GM06990 (cell line): ENCODE data around the gene GABARAP.

ENCODE experiments used
- DNase-seq: peaks from one replicate; pipeline ENCODE4 v3.0.0-alpha.2; 2011; ENCODE audit not compliant: insufficient read length; ENCODE audit errors: extremely low read depth
- H3K27me3 ChIP-seq: replicated peaks from 2 replicates; pipeline ENCODE4 v1.6.0; 2011; ENCODE audit warnings: low read length; ENCODE audit not compliant: control insufficient read depth, insufficient read depth
- H3K36me3 ChIP-seq: 2 replicates; pipeline ENCODE4 v1.5.1; 2011; ENCODE audit warnings: low read length; ENCODE audit not compliant: control insufficient read depth, insufficient read depth
- H3K4me3 ChIP-seq: replicated peaks from 2 replicates; pipeline ENCODE4 v1.5.1; 2011; ENCODE audit warnings: low read depth, mild to moderate bottlenecking, control low read depth, low read length
- TF ChIP-seq, protein P1 (sequence below): IDR thresholded peaks from 2 replicates; pipeline ENCODE4 v1.5.1; 2011; ENCODE audit warnings: low read length, control low read depth, mild to moderate bottlenecking, inconsistent platforms; ENCODE audit not compliant: insufficient read depth, poor library complexity, severe bottlenecking

Gene GABARAP

DNA sequence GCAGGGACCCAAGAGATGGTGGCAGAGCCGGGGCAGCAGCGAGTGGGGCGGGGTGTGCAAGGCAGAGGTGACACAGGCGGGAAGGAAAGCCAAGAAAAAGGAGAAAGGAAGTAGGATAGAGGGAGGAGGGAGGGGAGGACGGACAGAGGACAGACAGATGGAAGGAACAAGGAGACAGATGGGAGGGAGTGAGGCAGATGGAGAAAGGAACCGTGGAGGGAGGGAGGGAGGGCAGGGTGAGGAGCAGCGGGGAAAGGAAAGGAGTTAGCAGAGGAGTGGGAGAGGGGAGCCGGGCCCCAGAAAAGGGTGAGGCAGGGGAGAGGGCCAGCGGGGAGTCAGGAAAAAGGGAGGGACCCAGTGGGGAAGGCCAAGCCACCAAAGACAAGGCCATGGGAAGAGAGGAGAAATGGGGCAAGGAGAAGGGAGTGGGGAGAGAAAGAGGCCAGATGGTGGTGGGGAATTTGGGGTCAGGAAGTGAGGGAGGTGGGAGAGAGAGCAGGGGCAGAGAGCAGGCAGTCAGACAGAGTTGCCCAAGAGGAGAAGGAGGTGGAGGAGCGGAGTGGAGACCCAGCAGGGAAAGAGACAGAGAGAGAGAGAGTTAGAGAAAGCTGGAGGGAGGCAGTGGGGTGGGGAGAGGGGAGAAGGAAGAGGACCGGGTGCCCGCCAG, 49.8 kb downstream of the GABARAP start:
- no peak for DNase-seq
- Histone ChIP-seq H3K4me3 (no peak overlapping the region), H3K27me3 (no peaks in the 10 kb centered on the region), H3K36me3 (no peaks in the 10 kb centered on the region)
- TF ChIP-seq, protein P1, sequence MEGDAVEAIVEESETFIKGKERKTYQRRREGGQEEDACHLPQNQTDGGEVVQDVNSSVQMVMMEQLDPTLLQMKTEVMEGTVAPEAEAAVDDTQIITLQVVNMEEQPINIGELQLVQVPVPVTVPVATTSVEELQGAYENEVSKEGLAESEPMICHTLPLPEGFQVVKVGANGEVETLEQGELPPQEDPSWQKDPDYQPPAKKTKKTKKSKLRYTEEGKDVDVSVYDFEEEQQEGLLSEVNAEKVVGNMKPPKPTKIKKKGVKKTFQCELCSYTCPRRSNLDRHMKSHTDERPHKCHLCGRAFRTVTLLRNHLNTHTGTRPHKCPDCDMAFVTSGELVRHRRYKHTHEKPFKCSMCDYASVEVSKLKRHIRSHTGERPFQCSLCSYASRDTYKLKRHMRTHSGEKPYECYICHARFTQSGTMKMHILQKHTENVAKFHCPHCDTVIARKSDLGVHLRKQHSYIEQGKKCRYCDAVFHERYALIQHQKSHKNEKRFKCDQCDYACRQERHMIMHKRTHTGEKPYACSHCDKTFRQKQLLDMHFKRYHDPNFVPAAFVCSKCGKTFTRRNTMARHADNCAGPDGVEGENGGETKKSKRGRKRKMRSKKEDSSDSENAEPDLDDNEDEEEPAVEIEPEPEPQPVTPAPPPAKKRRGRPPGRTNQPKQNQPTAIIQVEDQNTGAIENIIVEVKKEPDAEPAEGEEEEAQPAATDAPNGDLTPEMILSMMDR = no peak

- no peaks in the 10 kb centered on the region for H3K36me3 ChIP-seq
- no peaks in the 10 kb centered on the region for H3K27me3 ChIP-seq
- no peak for DNase-seq
- TF ChIP-seq, protein P1 = no peak
- H3K4me3 ChIP-seq = no peak overlapping the region
These were observed 50.5 kb downstream of the GABARAP start for GRCh38 chr17:7191571-7192270.

- Histone ChIP-seq H3K36me3 (no peaks in the 10 kb centered on the region), H3K4me3 (no peak overlapping the region), H3K27me3 (no peaks in the 10 kb centered on the region)
- TF ChIP-seq, protein P1 = no peak
- DNase-seq = no peak
These were observed 51.2 kb downstream of the GABARAP start for GRCh38 chr17:7191069-7191468.

GRCh38 chr17:7190276-7190917, 51.9 kb downstream of the GABARAP start:
- Histone ChIP-seq H3K4me3 (no peak overlapping the region), H3K36me3 (no peaks in the 10 kb centered on the region), H3K27me3 (no peaks in the 10 kb centered on the region)
- DNase-seq = no peak
- TF ChIP-seq, protein P1 = no peak
